Measurements from ENCODE around the gene SLC10A2.
"Not testable (repeated sequence)": the region's sequence is repeated elsewhere in the genome, so short reads cannot be mapped to it uniquely, and the experiment has no call there.

The SLC10A2 gene

GRCh38 chr13:103100830-103101229 lies 34.6 kb upstream of the SLC10A2 start:
- H3K27ac ChIP-seq: no peak overlapping the region
- CTCF ChIA-PET: no interaction called here
- POLR2A ChIA-PET (ENCODE audit: low non-redundant PET): no interaction called here
- DNase-seq (ENCODE audit: low spot score): peak; percentile 7
- TF ChIP-seq CTCF (conservative IDR thresholded peaks at IDR 0.05; ENCODE audit: low read depth): no peak

- no peak for TF ChIP-seq CTCF (conservative IDR thresholded peaks at IDR 0.05; ENCODE audit: low read depth)
- no peak overlapping the region for H3K27ac ChIP-seq
- ChIA-PET POLR2A (ENCODE audit: low non-redundant PET) (no interaction called here), CTCF (no interaction called here)
- no peak for DNase-seq (ENCODE audit: low spot score)
These were observed 33.6 kb upstream of the SLC10A2 start for GRCh38 chr13:103099722-103100293.

GRCh38 chr13:103098535-103098934 lies 32.3 kb upstream of the SLC10A2 start:
- DNase-seq (ENCODE audit: low spot score): no peak
- ChIA-PET POLR2A (ENCODE audit: low non-redundant PET) (no interaction called here), CTCF (no interaction called here)
- no peak for TF ChIP-seq CTCF (conservative IDR thresholded peaks at IDR 0.05; ENCODE audit: low read depth)
- no peak overlapping the region for H3K27ac ChIP-seq

GRCh38 chr13:103097366-103097928 lies 31.2 kb upstream of the SLC10A2 start:
- DNase-seq (ENCODE audit: low spot score): no peak
- TF ChIP-seq CTCF (conservative IDR thresholded peaks at IDR 0.05; ENCODE audit: low read depth): no peak
- POLR2A ChIA-PET (ENCODE audit: low non-redundant PET): no interaction called here
- H3K27ac ChIP-seq: no peak overlapping the region
- CTCF ChIA-PET: no interaction called here

GRCh38 chr13:103093649-103094048 lies 27.4 kb upstream of the SLC10A2 start:
- H3K27ac ChIP-seq; DNase-seq (ENCODE audit: low spot score); CTCF ChIA-PET; POLR2A ChIA-PET (ENCODE audit: low non-redundant PET): not testable (repeated sequence)

GRCh38 chr13:103087275-103087674 lies 21.1 kb upstream of the SLC10A2 start:
- DNase-seq (ENCODE audit: low spot score): no peak
- no peak overlapping the region for H3K27ac ChIP-seq
- ChIA-PET POLR2A (ENCODE audit: low non-redundant PET) (no interaction called here), CTCF (no interaction called here)
- no peak for TF ChIP-seq CTCF (conservative IDR thresholded peaks at IDR 0.05; ENCODE audit: low read depth)

- TF ChIP-seq CTCF (conservative IDR thresholded peaks at IDR 0.05; ENCODE audit: low read depth): no peak
- no peak for DNase-seq (ENCODE audit: low spot score)
- CTCF ChIA-PET: no interaction called here
- POLR2A ChIA-PET (ENCODE audit: low non-redundant PET): no interaction called here
- no peak overlapping the region for H3K27ac ChIP-seq
These were observed 15.2 kb upstream of the SLC10A2 start for GRCh38 chr13:103081435-103081834.

Measured in RWPE1 (cell line).